ENCODE measurements around the gene IL4R.

IL4R gene

DNA sequence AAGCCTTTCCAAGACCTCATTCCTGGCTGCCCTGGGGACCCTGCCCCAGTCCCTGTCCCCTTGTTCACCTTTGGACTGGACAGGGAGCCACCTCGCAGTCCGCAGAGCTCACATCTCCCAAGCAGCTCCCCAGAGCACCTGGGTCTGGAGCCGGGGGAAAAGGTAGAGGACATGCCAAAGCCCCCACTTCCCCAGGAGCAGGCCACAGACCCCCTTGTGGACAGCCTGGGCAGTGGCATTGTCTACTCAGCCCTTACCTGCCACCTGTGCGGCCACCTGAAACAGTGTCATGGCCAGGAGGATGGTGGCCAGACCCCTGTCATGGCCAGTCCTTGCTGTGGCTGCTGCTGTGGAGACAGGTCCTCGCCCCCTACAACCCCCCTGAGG lies 49.5 kb downstream of the IL4R start:
- no peak for DNase-seq

DNA sequence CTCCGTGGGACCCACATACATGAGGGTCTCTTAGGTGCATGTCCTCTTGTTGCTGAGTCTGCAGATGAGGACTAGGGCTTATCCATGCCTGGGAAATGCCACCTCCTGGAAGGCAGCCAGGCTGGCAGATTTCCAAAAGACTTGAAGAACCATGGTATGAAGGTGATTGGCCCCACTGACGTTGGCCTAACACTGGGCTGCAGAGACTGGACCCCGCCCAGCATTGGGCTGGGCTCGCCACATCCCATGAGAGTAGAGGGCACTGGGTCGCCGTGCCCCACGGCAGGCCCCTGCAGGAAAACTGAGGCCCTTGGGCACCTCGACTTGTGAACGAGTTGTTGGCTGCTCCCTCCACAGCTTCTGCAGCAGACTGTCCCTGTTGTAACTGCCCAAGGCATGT lies 50.0 kb downstream of the IL4R start:
- DNase-seq: no peak

DNA sequence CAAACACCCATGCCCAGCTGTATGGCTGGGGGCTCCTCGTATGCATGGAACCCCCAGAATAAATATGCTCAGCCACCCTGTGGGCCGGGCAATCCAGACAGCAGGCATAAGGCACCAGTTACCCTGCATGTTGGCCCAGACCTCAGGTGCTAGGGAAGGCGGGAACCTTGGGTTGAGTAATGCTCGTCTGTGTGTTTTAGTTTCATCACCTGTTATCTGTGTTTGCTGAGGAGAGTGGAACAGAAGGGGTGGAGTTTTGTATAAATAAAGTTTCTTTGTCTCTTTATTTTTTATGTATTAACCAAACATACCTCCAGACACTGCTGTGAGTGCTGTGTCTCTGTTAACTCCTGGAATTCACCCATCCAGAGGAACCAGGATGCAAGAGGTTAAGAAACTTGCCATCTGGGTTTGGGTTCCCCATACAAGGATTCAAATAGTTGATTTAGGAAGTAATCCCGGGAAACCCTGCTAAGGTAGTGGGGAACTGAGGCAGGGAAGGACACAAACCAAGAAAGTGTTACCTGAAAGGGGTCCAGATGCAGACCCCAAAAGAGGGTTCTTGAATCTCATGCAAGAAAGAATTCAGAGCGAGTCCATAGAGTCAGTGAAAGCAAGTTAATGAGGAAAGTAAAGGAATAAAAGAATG lies 50.8 kb downstream of the IL4R start:
- no peak for DNase-seq

DNA sequence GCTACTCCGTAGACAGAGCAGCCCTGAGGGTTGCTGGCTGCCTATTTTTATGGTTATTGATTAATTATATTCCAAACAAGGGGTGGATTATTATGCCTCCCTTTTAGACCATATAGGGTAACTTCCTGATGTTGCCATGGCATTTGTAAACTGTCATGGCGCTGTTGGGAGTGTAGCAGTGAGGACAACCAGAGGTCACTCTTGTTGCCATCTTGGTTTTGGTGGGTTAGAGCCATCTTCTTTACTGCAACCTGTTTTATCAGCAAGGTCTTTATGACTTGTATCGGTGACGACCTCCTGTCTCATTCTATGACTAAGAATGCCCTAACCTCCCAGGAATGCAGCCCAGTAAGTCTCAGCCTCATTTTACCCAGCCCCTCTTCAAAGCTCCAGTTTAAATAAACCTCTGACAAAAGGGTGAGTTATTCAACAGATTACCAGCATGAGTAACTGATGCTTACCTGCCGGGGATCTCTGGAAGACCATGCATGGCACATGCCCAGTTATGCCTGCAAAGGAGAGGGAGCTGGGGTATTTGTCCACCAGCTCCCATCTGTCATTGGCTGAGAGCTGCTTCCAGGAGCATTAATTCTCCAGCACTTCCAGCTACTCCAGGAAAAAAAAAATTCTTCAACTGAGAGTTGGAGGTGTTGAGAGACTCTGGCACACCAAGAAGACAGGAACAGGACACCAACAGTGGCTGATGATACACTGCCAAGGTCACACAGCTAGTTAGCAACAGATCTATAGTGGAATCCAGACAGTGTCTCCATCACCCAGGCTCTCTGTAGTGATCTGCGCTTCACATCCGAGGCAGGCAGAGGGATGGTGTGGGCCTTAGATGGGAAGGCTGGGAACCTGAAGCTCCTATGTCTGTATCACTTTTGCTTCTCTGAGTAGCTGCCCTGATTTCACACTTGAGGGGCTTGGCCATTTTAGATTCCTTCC lies 51.6 kb downstream of the IL4R start:
- no peak for DNase-seq

DNA sequence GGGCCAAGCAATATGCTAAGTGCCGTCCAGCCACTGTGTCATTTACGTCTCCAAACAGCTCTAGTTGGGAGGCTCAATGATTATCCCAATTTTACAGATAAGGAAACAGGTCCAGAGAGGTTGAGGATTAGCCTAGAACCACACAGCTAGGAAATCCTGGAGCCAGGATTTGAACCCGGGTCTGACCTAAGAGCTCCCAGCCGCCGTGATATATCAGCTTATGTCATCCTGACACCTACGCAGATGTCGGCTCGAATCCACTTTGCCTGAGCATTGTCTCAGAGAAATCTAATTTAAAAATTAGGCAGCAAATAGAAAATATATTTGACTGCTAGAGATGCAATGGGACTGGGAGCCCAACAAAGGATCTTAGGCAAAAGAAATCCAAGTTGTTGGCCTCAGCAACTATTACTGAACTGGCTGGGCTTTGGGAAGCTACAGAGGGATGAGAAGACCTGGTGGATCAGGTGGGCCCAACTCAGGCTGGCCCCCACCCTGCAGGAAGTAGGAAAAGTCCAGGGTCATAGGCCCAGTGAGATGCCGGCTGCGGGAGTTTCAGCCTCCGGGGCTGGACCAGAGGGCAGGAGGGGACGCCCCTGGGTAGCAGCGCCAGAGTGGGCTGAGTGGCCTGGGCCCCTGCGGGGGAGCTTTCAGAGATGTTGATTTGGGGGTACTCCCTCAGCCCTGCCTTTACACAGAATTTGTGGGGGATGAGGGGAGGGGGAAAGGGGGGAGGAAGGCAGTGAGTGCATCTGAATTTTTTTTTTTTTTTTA lies 53.1 kb downstream of the IL4R start:
- DNase-seq: no peak

DNA sequence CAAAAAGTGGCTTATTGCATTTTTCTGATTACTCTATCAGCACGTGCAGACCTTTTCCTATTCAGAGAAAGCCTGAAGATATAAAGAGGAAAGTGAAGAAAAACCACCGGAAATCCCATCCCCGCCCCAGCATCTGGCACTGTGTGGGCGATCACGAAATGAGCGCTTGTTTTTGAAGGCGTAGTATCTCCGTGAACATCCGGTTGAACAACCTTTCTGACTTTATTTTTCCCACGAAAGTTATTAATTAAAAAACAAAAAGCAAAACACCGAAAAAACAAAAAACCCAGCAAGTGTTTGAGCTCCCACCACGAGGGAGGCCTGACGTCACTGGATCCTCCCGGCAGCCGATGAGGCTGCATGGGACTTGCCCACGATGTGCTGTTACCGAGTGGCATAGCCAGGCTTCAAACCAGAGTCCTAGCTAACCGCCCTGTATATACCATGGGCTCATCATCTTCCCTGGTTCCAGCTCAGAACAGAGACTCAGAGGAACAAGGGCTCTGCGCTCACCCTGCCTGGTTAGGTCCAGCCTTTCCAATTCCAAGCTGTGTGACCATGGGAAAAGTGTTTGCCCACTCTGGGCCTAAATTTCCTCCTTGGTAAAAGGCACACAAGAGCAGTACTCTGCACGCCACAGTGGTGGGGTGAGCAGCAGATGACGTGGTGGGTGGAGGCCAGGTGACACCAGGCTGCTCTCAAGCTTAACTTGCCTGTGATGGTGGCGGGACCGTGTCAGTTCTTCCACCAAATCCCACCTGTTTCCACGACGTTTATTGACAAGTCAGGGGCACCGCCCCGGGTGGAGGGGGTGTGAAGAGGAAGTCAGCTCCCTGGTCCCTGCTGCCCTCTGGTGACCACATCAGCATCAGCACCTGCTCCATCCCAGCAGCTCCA lies 53.9 kb downstream of the IL4R start:
- DNase-seq: peak; percentile 86

DNA sequence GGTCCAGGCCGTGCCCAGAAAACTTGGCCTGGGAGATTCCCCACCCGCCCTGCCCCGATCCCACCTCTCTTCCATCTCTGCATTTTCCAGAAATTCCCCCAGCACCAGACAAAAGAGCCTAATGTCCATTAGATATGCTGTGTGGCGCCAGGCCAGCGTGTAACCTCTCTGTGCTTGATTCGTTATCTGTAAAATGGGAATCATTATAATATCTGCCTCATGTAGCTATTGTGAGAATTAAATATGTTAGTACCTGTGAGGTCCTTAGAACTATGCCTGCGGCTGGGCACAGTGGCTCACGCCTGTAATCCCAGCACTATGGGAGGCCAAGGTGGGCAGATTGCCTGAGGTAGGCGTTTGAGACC lies 54.6 kb downstream of the IL4R start:
- DNase-seq: no peak

DNA sequence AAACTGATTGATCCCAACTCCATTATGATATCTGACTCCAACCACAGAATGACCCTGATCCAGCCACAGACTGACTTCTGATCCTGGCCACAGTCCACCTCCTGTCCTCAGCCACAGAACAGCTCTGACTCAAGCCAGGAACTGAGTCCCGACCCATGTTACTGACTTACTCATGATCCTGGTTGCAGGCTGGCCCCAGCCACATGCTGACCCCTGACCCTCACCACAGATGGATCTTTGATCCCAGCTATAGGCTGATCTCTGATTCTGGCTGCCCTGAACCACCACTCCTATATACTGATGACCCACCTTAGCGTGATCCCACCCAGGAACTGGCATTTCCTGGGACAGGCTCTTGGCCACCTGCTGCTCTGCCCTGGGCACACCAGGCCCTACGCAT lies 56.0 kb downstream of the IL4R start:
- DNase-seq: no peak

DNA sequence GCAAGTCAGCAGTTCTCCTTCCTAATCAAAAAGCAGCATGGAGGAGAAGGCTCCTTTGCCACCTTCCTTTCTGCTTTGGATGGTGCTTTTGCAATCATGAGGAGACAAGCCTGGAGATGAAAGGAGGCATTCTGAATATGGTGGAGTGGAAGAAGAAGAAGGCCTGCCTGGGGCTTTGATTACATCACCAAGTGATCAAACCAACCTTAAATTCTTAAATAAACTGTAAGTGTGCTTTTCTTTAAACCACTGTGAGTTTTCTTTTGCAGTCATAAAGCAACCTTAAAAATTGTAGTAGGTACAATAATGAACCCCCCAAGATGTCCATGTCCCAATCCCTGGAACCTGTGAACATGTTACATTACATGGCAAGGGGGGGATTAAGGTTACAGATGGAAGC lies 56.5 kb downstream of the IL4R start:
- DNase-seq: no peak

DNA sequence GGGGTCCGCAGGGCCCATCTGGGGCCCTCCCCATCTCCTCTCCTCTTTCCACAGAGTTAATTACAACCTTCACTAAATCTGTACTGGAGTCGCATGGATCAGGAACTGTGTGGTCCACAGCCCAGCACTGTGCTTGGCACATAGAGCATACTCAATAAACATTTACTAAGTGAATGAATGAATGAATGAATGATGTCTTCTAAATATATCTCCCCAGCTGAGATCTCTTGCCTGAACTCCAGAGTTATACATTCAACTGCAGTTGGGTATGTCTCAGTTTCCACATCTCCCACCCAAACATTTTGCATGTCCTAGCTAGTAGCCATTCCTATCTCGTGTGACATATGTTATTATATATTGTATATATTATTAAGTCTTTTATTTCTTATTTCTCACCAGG lies 59.5 kb downstream of the IL4R start:
- no peak for DNase-seq

DNA sequence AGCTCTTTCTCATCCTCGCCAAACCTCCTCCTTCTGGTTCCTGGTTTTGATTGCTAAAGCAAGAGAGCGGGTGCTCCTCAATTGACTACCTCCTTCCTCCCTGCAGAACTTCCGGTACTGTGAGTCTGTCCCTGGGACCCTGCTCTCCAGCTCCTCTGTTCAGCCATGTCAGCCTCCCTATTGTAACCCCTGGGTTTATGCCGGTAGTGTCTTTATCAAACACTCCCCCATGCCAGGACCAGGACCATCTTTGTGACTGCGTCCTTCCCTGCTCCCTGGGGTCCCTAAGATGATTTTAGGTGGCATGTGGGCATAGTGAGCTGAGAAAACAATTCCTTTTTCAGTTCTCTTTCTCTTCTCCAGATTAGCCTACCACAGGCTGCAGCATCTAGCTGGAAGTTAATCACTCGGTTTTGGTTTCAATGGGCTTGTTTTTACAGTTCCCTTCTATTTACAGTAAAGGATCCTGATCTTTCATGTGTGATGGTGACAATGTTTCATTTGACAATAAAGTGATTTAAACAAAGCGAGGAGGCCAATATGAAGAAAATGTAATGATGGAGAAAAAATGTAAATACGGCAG lies 60.5 kb downstream of the IL4R start:
- DNase-seq: no peak

DNA sequence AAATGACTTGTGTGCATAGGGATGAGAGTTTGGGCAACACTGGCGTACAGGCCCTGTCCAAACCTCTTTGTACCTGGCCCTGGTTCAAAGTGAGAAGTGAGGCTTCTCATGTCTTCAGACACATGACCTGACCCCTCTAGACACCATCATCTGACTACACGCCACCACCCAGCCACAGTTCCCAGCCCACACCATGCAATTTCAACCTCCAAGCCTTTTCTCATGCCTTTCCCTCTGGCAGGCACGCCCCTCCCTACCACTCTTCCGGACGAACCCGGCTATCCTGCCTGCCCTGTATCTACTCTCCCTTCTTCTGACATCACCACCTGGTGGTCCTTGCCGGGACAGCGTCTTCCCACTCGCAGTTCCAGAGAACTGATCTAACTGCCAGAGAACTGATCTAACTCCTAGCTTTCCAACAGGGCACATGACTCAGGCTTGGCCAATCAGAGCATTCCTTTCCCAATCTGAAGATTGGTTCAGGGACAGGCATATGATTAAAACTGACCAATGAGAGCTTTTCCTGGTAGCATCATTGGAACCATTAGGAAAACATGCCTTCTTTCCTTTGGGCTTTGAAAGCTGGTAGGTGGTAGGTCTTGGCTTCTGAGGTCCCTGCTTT lies 61.1 kb downstream of the IL4R start:
- no peak for DNase-seq

DNA sequence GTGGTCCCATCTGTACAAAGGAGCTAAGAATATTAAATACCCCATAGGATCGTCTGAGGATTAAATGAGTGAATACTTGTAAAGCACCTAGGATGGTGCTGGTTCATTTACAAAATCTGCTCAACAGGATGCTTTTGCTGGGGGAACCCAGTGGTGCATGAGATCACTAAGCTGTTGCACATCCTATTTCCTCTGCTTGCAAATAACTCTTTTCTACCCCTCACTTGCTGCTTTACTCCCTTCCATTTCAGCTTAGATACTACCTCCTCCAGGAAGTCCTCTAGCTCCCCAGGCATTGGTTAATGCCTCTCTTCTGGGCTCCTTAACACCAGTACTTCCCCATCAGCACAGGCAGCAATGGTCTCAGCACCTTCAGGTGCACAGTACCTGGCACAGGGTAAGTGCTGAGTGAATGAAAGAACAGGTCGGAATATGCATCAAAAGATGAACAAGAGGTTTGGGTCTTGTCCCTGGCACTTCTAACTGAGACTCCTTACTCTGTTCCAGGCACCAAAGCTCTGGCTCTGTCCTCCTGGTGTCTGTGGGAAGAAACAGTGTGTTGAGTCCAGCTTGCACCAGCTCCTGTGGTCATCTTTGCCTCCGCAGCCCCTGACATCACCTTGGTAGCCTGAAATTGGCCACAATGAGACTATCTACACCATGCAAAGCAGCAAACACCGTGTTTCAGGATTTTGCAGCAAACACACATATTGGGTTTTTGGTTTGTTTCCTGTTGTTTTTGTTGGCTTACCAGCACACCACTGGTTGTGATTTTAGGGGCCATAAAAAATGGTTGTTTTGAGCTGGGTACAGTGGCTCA lies 64.1 kb downstream of the IL4R start:
- no peak for DNase-seq

DNA sequence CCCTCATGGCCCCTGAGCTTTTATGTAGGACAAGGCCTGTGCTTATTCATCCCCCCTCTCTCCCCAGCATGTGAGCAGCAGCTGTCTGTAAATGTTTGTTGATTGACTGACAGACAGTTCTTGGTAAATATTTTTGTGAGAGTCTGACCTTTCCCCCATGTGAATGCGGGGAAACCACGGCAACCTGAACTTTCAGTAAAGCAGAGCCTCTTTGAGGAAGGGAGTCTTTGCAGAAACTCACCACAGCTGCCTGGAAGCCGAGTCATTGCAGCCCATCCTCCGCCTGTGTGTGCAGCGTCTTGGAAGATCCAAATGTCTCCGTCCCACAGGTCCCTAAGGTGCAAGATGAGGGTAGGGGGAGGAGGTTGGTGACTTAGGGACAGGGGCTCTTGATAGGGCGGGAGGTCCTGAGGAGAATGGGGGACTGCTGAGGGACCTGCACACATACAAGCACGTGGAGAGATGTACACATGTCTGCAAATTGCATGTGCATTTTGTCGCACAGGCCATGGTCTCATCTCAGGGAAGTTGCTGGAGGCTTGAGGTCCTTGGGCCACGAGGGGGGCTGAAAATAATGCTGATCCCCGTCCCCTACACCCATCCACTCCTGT lies 65.2 kb downstream of the IL4R start:
- no peak for DNase-seq

DNA sequence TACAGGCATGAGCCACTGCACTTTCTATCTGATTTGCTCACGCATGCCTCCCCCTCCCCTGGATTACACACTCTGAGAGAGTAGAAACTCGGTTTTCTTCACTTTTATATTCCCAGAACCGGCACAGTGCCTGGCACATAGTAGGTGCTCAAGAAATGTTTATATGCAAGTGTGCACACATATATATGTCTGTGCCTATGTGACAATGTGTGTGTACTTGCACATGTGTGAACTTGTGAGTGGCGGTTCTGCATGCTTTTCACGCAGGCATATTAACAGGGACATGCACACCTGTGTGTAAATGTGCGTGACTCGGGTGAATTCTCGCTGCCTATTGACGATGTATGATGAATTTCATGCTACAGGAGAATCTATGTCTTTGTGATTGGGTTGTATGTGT lies 66.1 kb downstream of the IL4R start:
- no peak for DNase-seq

DNA sequence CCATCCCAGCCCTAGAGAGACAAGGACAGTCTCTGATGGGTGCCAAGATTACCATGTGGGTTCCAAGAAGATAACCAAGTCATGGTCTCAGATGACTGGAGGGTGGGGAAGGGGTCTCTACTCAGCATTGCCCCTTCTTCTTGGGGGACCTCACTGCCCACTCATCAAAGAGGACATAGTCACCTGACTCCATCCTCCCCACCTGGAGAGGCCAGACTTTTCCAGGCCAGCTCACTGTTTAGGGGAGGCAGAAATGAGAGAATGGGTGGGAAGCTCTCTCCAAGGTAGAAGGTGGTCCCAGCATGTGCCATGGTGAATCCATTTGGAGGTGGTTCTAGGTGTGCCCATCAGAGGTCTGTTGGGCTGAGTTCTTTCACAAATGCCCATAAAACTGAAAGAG lies 67.5 kb downstream of the IL4R start:
- DNase-seq: no peak

DNA sequence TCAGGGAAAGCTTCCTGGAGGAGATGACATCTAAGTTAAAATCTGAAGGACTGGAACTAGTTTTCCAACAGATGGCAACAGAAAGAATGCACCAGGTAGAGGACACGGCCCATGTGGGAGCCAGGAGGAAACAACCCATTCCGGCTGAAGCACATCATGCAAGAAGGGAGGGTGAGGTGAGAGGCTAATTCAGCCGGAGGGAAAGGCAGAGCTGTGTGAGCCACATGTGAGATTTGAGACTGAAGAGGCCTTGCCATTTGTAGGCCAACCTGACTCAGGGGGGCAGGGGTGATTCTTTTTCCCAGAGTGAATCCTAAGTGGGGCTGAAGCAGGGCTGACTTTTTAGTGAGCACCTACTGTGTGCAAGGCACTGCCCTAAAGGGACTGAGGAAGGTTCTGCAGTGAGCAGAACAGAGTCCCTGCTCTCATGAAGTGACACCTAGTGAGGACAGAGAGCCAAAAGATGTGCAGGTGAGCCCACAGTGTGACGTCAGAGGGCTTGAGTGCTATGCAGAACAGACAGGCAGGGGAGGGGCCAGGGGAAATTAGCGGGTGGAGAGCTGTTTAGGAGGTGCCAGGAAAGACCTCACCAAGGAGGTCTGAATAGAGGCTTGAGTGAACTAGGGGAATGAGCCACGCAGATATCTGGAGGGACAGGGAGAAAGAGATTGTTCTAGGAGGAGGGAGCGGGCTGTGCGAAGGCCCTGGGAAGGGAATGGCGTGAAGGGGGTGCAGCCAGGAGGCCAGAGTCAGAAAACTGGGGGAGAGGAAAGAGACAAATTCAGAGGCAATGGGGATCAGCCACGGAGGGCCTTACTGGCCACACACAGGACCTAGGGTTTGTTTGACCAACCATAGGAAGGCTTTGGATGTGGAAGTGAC lies 68.4 kb downstream of the IL4R start:
- no peak for DNase-seq

DNA sequence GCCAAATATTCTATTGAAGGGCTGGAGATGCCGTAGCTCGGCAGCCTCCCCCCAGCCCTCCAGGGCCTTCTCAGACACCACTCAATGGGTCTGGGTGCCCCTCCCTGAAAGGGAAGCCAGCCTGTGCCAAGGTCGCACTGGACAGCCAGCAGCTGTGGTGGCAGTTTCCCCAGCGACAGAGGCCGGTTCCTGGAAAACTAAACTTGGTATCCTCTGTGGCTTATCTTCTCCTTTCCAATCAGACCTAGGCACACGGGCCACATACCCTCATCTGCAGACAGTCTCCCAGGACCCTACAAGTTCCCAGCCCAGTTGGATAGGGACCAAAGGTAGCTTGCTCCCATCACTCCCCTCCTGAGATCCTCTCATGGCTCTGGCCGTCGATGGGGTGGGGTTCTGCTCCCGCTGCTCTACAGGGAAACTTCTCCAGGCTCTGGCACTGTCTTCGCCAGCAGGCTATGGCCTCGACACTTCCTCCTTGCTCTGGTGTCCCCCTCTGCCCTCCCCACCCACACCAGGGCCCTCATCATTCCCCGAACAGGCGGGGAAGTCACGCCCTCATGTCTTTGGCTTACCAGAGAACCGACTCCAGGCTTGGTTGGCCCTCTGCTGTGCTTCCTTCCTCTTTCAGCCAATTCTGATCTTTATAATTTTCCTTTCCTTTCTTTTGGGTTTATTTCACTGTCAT lies 69.9 kb downstream of the IL4R start:
- DNase-seq: no peak

DNA sequence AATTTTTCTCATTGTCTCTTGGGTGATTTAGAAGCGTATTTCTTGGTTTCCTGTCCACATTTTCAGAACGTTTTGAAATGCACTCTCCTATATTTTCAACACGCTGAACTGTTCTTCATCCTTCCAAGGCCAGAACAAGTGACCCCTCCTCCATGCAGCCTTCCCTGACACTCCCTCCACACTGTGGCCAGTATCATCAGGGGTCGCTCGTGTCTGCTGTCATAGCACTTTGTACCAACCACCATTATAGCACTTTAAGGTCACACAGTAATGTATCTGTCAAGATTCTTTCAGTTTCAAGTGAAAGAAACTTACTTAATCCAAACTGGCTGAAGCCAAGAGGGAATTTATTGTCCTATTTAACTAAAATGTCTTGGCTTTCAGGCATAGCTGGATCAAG lies 70.7 kb downstream of the IL4R start:
- no peak for DNase-seq
